Effector CD4-positive, alpha-beta T cell (primary cell): ENCODE results near the gene AOC2.

Source experiments
- DNase-seq: peaks from one replicate; pipeline ENCODE4 v3.0.0-alpha.2; 2020
- total RNA-seq: gene quantifications from one replicate; lab custom pipeline; 2026; lab: John Stamatoyannopoulos, UW

Gene AOC2
- 3.9 reads per million, percentile 15 among the genes with 10 or more reads in this experiment for total RNA-seq

DNA sequence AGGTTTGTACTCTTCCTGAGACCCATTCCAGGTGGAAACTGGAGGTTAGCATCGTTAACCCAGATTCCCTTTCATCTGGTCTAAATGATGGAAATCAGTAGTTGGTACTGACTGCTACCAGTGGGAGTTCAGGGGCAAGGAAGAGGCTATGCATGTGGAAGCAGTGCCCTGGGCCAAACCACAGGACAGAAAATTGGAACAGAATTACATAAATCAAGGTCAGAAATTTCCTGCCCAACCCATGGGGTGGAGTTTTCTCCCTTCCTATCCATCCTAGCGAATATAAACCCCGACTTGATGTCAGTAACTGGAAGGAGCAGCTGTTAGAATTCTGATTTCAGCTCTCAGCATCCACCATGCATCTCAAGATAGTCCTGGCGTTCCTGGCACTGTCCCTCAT, at the start of gene AOC2:
AOC2 (plus strand) TSS at position 310 of the 400 bp plus-strand sequence; CDS start at position 357, 47 bp downstream.
- DNase-seq, result no peak

DNA sequence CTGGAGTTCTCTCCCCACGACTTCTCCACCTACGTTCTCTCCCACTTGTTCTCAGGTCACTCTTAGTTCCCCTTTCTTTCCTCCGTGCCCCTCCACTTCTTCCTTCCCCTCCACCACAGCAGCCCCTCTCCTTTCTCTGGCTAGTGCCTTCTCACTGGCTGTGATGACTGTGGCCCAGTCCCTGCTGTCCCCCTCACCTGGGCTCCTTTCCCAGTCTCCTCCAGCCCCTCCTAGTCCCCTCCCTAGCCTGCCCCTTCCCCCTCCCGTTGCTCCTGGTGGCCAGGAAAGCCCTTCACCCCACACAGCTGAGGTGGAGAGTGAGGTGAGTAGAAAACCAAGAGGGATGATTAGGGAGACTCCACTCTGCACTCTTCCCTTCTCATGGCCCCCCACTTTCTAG, 49.3 kb upstream of the AOC2 start:
- DNase-seq, result no peak

- no peak for DNase-seq
These were observed 48.9 kb upstream of the AOC2 start for GRCh38 chr17:42795465-42795864.

DNA sequence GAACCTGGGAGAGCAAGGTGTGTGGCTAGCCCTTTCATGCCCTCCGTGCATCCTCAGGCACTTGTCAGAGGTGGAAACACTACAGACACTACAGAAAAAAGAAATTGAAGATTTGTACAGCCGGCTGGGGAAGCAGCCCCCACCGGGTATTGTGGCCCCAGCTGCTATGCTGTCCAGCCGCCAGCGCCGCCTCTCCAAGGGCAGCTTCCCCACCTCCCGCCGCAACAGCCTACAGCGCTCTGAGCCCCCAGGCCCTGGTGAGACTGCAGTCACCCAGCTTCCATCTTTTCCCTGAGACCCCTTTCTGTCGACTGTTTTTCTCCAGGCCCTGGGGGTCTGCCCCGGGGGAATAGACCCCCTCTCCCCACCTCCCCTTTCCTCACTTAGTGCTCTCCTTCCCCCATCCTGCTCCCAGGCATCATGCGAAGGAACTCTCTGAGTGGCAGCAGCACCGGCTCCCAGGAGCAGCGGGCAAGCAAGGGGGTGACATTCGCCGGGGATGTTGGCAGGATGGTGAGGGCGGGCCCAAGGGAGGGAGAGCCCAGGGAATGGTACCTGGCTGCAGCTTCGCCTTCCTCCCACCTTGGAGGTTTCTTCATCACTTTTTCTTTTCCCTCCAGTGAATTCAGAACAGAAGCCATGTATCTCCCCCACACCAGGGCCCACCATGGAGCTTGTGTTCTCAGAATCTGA, 48.2 kb upstream of the AOC2 start:
- no peak for DNase-seq

DNA sequence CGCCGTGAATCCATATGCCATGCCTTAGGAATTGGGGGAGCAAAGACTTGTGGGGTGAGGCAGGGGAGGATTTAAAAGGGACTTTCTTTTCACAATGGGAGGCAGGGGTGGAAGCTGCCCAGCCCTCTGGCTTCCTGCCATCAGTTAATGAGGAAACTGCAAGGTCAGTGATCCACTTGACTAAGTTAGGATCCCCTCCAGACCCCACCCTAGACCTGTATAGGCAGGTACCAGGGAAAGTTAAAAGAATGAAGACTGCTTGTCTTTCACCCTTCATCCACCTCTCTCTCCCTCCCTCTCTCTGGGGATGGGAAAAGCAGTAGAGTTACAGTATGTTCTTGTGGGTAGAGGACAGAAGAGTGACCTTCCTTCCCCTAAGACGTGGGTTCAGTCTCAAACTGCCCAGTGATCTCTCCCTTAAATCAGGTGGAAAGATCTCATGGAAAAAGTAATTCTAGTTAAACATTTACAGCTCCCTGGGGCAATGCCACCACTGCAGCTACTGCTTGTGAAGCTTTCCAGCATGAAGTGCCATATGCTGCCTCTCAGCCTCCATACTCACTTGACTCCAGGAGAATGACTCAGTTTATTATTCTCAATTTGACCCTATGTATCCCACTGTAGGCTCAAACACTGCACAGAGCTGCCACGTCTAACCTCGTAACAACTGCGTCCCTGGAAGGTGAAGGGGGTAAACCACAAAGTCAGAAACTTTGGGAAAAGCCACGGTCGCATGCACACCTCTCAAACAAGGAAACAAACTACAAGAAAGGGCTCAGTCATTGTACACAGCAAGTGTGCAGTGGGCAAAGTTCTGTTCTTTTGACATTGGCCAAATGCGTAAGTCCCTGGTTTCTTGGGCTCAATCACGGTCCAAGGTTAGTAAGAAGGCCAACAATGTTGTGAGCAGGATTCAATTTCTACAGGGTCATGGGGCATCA, 47.0 kb upstream of the AOC2 start:
- DNase-seq, result no peak

DNA sequence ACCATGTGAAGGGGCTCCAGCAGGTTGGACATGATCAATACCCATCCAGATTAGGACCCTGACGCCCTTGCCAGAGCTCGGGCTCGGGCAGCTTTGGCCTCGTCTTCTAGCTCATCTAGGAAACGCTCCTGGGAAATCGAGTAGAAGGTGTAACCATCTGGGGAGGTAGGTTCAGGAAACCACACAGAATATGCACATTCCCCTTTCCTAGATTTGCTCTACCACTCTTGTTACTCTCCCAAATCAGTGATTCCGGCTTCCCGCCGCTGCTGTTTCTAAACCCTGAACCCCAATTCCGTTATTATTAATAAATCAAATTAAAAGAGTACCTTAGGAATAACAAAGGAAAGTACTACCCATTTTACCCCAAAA, 46.4 kb upstream of the AOC2 start:
- DNase-seq, result no peak

- peak; percentile 64 for DNase-seq
These were observed 45.7 kb upstream of the AOC2 start, which contains the start of the genes CNTD1 and COA3 for GRCh38 chr17:42798383-42799380. TSS of gene CNTD1 (plus strand) at chr17:42798861. CDS start at chr17:42799068, 207 bp downstream. TSS of gene COA3 (minus strand) at chr17:42798704. CDS start at chr17:42798681, 23 bp downstream.

GRCh38 chr17:42803074-42803883, 41.1 kb upstream of the AOC2 start:
- no peak for DNase-seq

DNA sequence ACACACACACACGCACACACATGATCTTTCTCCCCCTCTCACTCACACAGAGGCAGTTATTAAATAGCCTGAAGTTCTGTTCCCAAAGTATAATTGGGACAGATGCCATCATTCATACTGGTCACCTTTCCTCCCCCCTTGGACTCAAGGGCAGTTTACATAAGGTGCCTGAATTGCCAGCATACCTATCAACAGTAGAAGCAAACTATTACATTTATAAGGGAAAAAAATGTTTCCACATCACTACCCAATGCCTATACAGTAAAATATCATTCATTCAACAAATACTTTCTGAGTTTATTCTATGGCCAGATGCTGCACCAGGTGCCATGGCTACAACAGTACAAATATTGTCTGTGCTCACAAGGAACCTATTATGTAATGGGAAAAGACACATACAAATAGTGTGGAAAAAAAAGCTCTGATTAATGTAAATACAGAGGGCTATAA, 39.4 kb upstream of the AOC2 start:
- no peak for DNase-seq

DNA sequence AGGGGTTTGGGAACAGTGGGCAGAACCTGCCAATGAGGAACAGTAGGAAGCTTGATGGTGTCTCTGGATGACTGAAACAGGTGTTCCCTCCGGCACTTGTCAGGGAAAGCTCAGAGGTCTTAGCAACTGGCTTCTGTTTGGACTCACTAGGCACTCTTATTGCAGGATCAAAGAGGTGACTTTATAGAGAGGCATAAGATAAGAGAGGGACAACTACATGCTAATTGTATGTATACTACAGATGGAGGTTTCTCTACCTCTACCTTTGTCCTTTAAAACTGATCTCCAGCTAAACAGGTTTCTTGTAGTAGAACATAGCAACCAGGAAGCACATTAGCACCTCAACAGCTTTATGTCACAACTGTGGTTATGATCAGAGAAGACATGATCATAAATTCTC, 38.1 kb upstream of the AOC2 start:
- no peak for DNase-seq

- DNase-seq, result no peak
These were observed 35.1 kb upstream of the AOC2 start for GRCh38 chr17:42809250-42809649.

- DNase-seq, result no peak
These were observed 29.6 kb upstream of the AOC2 start for GRCh38 chr17:42814633-42815399.

DNA sequence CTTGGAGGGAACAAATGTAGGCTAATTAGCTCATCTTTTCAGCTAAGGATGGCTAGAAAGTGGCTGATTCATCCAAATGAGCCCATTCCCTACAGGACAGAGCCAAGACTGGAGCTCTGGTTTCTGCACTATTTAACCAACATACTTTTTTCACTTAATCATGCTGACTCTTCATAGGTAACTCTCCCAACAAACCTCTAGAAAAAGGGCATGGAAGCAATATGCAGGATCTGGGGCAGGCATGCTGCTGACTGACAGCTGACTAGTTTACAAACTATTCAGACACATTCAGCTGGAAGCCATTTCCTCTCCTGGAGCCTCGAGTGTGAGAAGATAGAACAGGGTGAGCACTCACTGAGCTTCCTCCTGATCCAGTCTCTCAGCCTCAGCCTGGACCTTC, 26.5 kb upstream of the AOC2 start:
- DNase-seq, result no peak

DNA sequence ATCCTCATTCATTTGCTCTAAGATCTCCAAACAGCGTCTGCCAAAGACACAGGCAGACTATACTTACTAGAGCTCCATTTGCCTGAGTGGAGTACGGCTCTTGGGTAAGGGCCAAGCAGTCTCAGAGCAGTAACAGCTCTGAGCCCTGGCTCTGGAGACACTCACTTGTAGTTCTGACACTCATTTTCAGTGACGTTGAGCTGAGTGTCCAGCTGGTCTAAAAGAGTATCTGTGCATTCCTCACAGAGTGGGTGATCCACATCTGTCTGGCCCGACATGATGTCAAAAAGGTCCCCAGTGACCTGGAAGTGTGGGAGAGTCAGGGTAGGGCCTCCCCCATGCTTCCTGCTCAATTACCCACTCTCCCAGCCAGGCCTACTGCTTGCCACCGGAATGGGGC, 26.0 kb upstream of the AOC2 start:
- DNase-seq, result no peak

DNA sequence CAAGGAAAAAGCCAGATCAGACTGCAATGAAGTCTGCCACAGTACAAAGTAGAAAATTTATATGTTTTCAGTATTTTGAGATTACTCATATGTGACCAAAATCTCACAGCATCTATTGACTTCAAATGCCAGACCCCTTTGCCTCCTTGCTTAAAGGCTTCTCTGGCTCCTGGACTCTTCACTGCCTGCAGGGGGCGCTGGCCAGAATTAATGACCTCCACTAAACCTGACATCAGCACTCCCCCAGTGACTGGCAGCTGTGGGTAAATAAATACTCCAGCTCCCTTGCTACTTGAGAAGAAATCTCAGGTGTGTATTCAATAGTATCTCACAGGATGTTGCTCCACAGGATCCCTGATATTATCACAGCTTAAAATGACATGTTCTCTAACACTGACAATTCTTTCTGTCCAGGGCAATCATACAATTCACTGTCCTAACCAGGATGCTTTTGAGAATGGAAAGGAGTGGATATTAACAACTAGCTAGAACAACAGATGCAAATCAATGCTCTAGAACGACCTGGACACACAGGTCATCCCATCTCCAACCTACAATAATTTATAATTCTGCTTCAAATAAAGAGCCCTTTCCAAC, 24.3 kb upstream of the AOC2 start:
- DNase-seq, result peak; percentile 50

GRCh38 chr17:42821176-42821575, 23.2 kb upstream of the AOC2 start:
- no peak for DNase-seq

GRCh38 chr17:42827472-42827871, 16.9 kb upstream of the AOC2 start:
- DNase-seq, result no peak

DNA sequence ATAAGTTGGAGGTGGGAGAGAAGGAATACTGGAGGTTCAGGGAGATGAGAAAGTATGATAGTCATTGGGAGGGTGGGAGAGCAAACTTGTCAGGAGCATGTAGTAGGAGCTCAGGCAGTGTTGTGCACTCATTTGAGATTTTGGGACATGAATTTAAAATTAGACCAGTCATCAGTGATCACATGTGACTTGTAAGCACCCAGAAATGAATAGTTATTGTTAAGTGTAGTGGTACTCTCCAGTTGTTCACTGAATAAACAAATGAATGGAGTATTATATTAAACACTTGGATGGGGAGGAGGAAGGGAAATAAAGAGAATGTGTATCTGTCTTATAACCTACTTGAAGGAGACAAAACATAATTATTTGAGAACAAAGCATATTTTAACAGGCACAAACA, 13.4 kb upstream of the AOC2 start:
- DNase-seq, result no peak

DNA sequence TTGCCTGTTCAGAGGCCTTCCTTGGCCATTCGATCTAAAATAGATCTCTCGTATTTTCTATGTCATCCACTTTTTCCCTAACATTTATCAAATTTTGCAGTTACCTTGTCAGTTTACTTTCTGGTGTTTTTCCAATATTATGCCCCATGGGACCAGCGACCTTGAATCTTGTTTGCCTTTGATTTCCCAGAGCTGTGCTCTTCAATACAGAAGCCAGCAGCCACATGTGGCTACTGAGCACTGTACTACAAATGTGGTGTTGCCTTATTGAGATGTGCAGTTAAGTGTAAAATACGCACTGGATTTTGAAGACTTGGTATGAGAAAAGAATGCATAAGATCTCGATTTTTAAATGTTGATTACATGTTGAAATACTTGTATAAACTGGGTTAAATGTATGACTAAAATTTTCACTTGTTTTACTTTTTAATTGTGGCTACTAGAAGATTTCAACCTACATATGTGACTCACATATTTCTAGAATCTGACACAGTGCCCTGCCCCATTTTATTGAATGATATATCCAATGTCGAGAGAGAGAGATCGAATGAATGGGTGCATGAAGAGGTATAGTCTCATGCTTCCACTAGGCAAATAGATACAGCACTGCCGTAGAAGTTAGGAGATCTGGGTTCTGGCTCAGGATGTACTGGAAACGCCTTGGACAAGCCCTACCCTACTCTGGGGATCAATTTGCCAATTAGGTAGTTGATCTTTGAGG, 12.0 kb upstream of the AOC2 start:
- no peak for DNase-seq
